Measurements from ENCODE around the gene STRIP2. TPM values are rescaled to one million over a fixed set of nuclear protein-coding genes. Genes with fewer than 3 reads are reported as not detected.
A peak's percentile ranks its signal among the peaks of the same experiment; 100 is the strongest.

The STRIP2 gene
- total and polyA plus RNA-seq, 9 of the 15 experiments (the other 6 are each of a cell fraction or from before 2014, with no cell fraction given), result 10.1 to 81.8 (median 42.3) TPM

GRCh38 chr7:129423700-129424410, 10.4 kb upstream of the STRIP2 start (continued):
- TF ChIP-seq E2F8 (IDR thresholded peaks at IDR 0.05; ENCODE audit: low read depth, partially characterized antibody) (no peak), NCOA2 (IDR thresholded peaks at IDR 0.05; ENCODE audit: partially characterized antibody in 2 of 2) (peak in 1 of 2 experiments; percentile 22), RBM39 (optimal IDR thresholded peaks at IDR 0.05; ENCODE audit: low read depth, low read length) (no peak), ZBTB7A (IDR thresholded peaks at IDR 0.05; ENCODE audit: borderline replicate concordance, control insufficient read depth, low read depth, low read length) (no peak), CHD2 (IDR thresholded peaks at IDR 0.05; ENCODE audit: low read depth, low read length) (no peak), RAD21 (CRISPR knock-in tag; conservative IDR thresholded peaks at IDR 0.05 in 1 of 2, IDR thresholded peaks at IDR 0.05 in 1 of 2) (no peak; a peak in 1 of 4 replicates), TAL1 (IDR thresholded peaks at IDR 0.05) (peak; percentile 61), GATAD2B (IDR thresholded peaks at IDR 0.05; ENCODE audit: borderline replicate concordance) (peak; percentile 55; the same call in 1 of the 2 replicates), MAFF (IDR thresholded peaks at IDR 0.05; ENCODE audit: low read length) (no peak), ZFPM2 (CRISPR knock-in tag; IDR thresholded peaks at IDR 0.05) (no peak), ZNF175 (CRISPR knock-in tag; IDR thresholded peaks at IDR 0.05; ENCODE audit: low read depth) (no peak), XRCC3 (IDR thresholded peaks at IDR 0.05) (no peak), PHF20 (IDR thresholded peaks at IDR 0.05; ENCODE audit: partially characterized antibody) (no peak), NCOA1 (IDR thresholded peaks at IDR 0.05; ENCODE audit: low read depth) (no peak), NKRF (IDR thresholded peaks at IDR 0.05; ENCODE audit: borderline replicate concordance) (0 out of 2 replicates have a peak, but pooled peaks have one; percentile 26), FUS (optimal IDR thresholded peaks at IDR 0.05; ENCODE audit: low read depth, low read length) (no peak), ZNF212 (CRISPR knock-in tag; IDR thresholded peaks at IDR 0.05) (no peak), MCM7 (IDR thresholded peaks at IDR 0.05) (no peak), RAD51 (IDR thresholded peaks at IDR 0.05; ENCODE audit: borderline replicate concordance, low read depth) (peak; percentile 20; the same call in 1 of the 2 replicates), ZZZ3 (IDR thresholded peaks at IDR 0.05) (no peak), CTBP1 (IDR thresholded peaks at IDR 0.05; ENCODE audit: borderline replicate concordance) (peak; percentile 81; the same call in 1 of the 2 replicates), SIN3B (IDR thresholded peaks at IDR 0.05; ENCODE audit: low read depth) (peak; percentile 34; the same call in 1 of the 2 replicates), MTF1 (CRISPR knock-in tag; IDR thresholded peaks at IDR 0.05; ENCODE audit: borderline replicate concordance) (no peak)

Measured in K562 (cell line).